GM12878 (cell line): Measurements from ENCODE around the gene C3. TPM values are rescaled to one million over a fixed set of nuclear protein-coding genes. Genes with fewer than 3 reads are reported as not detected.

Experiments
- GABPA ChIP-seq: IDR thresholded peaks from 2 replicates; pipeline ENCODE4 v1.6.1; 2014; ENCODE audit warnings: antibody characterized with exemption, low read depth, mild to moderate bottlenecking, inconsistent platforms
- POLR2A ChIP-seq: IDR thresholded peaks from 2 replicates; pipeline ENCODE4 v1.6.1; 2011; ENCODE audit warnings: low read depth, mild to moderate bottlenecking, low read length
- RBBP5 ChIP-seq: fragments of 200-600 bp; sonication (generic); conservative IDR thresholded peaks from 2 replicates; pipeline ENCODE4 v1.6.1; 2016
- WRNIP1 ChIP-seq: IDR thresholded peaks from 2 replicates; pipeline ENCODE4 v1.6.1; 2011; ENCODE audit warnings: low read depth, low read length, improper control_type of control experiment, borderline replicate concordance
- ZNF24 ChIP-seq: fragments of 450-650 bp; IDR thresholded peaks from 2 replicates; pipeline ENCODE4 v1.6.1; 2017; ENCODE audit warnings: antibody characterized with exemption, mild to moderate bottlenecking
- polyA plus RNA-seq, 11 experiments: library from polyadenylated mRNA; depleted of rRNA in 4 of 11; unstranded in 6 of 11; stranded (reverse) in 5 of 11; fragments of >200 nt; fragmentation: Nextera tagmentation in 4 of 11; fragmentation: Illumina TruSeq in 1 of 11; extraction: Ambion mirVana in 4 of 11; extraction: Trizol in 1 of 11; gene quantifications; 1 replicate in 1 of 11; 2 replicates in 10 of 11; pipeline versions ENCODE4 v1.2.1 to v1.2.3, GENCODE V29; 2011 to 2016; ENCODE audit warnings: inconsistent platforms in 2 of 11, missing spikeins in 2 of 11, low read depth in 1 of 11
- total RNA-seq, 4 experiments: library from RNA; depleted of rRNA in 3 of 4; stranded (reverse); fragments of >200 nt in 3 of 4; fragmentation: Illumina TruSeq in 1 of 4; extraction: Trizol in 1 of 4; gene quantifications; 2 replicates each; pipeline versions ENCODE4 v1.2.1 to v1.2.3, GENCODE V29; 2013 to 2021
- TF ChIP-seq, protein P1 (sequence below): IDR thresholded peaks from 2 replicates; pipeline ENCODE4 v1.6.1; 2012; ENCODE audit warnings: low read depth, low read length, improper control_type of control experiment
- TF ChIP-seq, protein P2 (sequence below): fragments of 450-650 bp; formaldehyde crosslinking; IDR thresholded peaks from 2 replicates; pipeline ENCODE4 v1.5.0; 2022; ENCODE audit warnings: mild to moderate bottlenecking, missing genetic modification characterization
- TF ChIP-seq, protein P3 (sequence below): IDR thresholded peaks from 2 replicates; pipeline ENCODE4 v1.6.1; 2011; ENCODE audit warnings: mild to moderate bottlenecking, low read depth, low read length, moderate library complexity; ENCODE audit not compliant: insufficient replicate concordance

Gene C3
- total and polyA plus RNA-seq, 10 of the 15 experiments (the other 5 are each of a cell fraction or from before 2014, with no cell fraction given): 0.20 to 6.7 (median 0.72) TPM

DNA sequence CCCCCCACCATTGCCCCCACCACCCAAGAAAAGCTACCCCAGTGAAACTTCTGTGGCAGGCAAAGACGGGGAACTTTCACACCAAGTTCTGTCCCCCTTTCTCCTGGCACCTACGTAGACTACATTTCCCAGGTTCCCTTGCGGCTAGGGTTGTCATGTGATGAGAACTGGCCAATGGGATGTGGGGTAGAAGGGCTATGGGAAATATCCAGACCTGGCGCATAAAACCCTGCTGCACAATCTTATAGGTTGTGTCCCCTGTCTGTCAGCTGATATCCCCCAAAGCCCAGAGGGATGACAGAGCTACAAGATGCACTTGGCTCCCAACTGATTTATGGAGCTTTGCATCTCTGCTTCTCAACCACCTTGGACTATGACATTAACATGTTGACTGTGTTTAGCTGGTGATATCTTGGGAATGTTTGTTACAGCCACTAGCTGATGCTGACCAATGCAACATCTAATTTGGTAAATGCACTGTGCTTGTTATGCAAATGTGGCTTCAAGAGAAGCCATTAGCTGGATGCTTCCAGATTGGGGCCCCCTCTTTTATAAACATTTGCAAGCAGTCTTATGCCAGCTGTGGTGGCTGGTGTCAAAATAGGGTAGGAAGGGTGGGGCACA, 40.7 kb upstream of the C3 start (continued):
- TF ChIP-seq, protein P1, sequence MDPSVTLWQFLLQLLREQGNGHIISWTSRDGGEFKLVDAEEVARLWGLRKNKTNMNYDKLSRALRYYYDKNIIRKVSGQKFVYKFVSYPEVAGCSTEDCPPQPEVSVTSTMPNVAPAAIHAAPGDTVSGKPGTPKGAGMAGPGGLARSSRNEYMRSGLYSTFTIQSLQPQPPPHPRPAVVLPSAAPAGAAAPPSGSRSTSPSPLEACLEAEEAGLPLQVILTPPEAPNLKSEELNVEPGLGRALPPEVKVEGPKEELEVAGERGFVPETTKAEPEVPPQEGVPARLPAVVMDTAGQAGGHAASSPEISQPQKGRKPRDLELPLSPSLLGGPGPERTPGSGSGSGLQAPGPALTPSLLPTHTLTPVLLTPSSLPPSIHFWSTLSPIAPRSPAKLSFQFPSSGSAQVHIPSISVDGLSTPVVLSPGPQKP: no peak
- TF ChIP-seq, protein P2, sequence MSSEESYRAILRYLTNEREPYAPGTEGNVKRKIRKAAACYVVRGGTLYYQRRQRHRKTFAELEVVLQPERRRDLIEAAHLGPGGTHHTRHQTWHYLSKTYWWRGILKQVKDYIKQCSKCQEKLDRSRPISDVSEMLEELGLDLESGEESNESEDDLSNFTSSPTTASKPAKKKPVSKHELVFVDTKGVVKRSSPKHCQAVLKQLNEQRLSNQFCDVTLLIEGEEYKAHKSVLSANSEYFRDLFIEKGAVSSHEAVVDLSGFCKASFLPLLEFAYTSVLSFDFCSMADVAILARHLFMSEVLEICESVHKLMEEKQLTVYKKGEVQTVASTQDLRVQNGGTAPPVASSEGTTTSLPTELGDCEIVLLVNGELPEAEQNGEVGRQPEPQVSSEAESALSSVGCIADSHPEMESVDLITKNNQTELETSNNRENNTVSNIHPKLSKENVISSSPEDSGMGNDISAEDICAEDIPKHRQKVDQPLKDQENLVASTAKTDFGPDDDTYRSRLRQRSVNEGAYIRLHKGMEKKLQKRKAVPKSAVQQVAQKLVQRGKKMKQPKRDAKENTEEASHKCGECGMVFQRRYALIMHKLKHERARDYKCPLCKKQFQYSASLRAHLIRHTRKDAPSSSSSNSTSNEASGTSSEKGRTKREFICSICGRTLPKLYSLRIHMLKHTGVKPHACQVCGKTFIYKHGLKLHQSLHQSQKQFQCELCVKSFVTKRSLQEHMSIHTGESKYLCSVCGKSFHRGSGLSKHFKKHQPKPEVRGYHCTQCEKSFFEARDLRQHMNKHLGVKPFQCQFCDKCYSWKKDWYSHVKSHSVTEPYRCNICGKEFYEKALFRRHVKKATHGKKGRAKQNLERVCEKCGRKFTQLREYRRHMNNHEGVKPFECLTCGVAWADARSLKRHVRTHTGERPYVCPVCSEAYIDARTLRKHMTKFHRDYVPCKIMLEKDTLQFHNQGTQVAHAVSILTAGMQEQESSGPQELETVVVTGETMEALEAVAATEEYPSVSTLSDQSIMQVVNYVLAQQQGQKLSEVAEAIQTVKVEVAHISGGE: no peak
- TF ChIP-seq RBBP5: no peak
- TF ChIP-seq, protein P3, sequence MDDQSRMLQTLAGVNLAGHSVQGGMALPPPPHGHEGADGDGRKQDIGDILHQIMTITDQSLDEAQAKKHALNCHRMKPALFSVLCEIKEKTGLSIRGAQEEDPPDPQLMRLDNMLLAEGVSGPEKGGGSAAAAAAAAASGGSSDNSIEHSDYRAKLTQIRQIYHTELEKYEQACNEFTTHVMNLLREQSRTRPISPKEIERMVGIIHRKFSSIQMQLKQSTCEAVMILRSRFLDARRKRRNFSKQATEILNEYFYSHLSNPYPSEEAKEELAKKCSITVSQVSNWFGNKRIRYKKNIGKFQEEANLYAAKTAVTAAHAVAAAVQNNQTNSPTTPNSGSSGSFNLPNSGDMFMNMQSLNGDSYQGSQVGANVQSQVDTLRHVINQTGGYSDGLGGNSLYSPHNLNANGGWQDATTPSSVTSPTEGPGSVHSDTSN: peak; percentile 9
- no peak for TF ChIP-seq WRNIP1
- TF ChIP-seq POLR2A: no peak
- TF ChIP-seq ZNF24: no peak
- no peak for TF ChIP-seq GABPA
